Measurements from ENCODE around the gene NCOA7. TPM values are rescaled to one million over a fixed set of nuclear protein-coding genes. Genes with fewer than 3 reads are reported as not detected.

The NCOA7 gene
- total RNA-seq, 8 experiments from 2014 or later, result 11.2 to 38.1 (median 20.5) TPM

GRCh38 chr6:125811259-125811658, 20.5 kb downstream of the NCOA7 start:
- ATAC-seq (replicated peaks in 6 of 8), result no peak
- no peak overlapping the region for H3K27ac ChIP-seq

GRCh38 chr6:125812394-125813292, 21.9 kb downstream of the NCOA7 start:
- ATAC-seq (replicated peaks in 6 of 8), result peak in 6 of 8 experiments; percentile 39 to 92 (median 66)
- in situ Hi-C loops (cut with MboI; ENCODE audit: low pct_unique_long_range_greater_than_20kb in 2 of 9, low sequenced_read_pairs in 9 of 9, unreplicated experiment in 9 of 9), result no loop called here
- Histone ChIP-seq H3K4me1 (replicated peaks in 1 of 2) (peaks cover 14 to 43% of the 10 kb centered on the region in 2 donors), H3K4me3 (no peak overlapping the region), H3K27ac (peak overlapping the region in 1 of 2 donors; percentile 11)
- WGBS, 10 experiments, result 14 to 93% (median 70%) methylated on average over 2 to 10 of the region's 10 CpGs

More at GRCh38 chr6:125811259-125811658, 20.5 kb downstream of the NCOA7 start:
- WGBS, 10 experiments, result 84 to 100% (median 90%) methylated on average over 2 to 5 of the region's 5 CpGs; no CpG with 5 or more reads in 1 of the 10 experiments
- Histone ChIP-seq H3K4me3 (no peak overlapping the region), H3K4me1 (replicated peaks in 1 of 2) (peaks cover 14 to 43% of the 10 kb centered on the region in 2 donors)
- in situ Hi-C loops (cut with MboI; ENCODE audit: low pct_unique_long_range_greater_than_20kb in 2 of 9, low sequenced_read_pairs in 9 of 9, unreplicated experiment in 9 of 9), result no loop called here

DNA sequence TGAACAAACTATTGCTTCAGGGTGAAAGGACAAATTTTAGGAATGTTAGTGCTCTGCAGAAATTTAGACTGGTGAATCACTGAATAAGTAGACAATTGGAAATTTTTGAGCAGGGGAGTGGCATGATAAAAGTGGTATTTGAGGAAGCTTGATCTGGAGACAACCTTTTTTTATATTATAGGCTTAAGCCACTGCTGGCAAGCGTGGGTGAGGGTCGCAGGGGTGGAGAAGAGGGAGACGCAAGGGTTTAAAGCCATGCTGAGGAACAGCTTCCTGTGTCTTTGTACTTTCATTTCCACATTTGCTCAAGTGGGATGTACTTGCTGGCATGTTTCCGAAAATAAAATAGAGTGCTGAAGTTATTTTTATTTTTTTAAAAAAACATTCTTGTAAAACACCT, 23.7 kb downstream of the NCOA7 start:
- ATAC-seq (replicated peaks in 6 of 8), result no peak
- WGBS, 10 experiments, result 25 to 100% (median 87%) methylated on average over 1 to 4 of the region's 4 CpGs; no CpG with 5 or more reads in 1 of the 10 experiments
- Histone ChIP-seq H3K27ac (no peak overlapping the region), H3K4me3 (no peak overlapping the region), H3K4me1 (replicated peaks in 1 of 2) (peaks cover 14 to 54% of the 10 kb centered on the region in 2 donors)
- in situ Hi-C loops (cut with MboI; ENCODE audit: low pct_unique_long_range_greater_than_20kb in 2 of 9, low sequenced_read_pairs in 9 of 9, unreplicated experiment in 9 of 9), result no loop called here

GRCh38 chr6:125815080-125815910, 24.5 kb downstream of the NCOA7 start:
- no peak overlapping the region for H3K27ac ChIP-seq
- no peak for ATAC-seq (replicated peaks in 6 of 8)
- H3K4me1 ChIP-seq (replicated peaks in 1 of 2), result peaks cover 6 to 50% of the 10 kb centered on the region in 2 donors
- H3K4me3 ChIP-seq, result no peak overlapping the region
- in situ Hi-C loops (cut with MboI; ENCODE audit: low pct_unique_long_range_greater_than_20kb in 2 of 9, low sequenced_read_pairs in 9 of 9, unreplicated experiment in 9 of 9), result no loop called here
- 77 to 98% (median 91%) methylated on average over 3 to 5 of the region's 5 CpGs for WGBS, 10 experiments

GRCh38 chr6:125816828-125817280, 26.1 kb downstream of the NCOA7 start:
- H3K27ac ChIP-seq, result no peak overlapping the region
- no peak overlapping the region for H3K4me3 ChIP-seq
- in situ Hi-C loops (cut with MboI; ENCODE audit: low pct_unique_long_range_greater_than_20kb in 2 of 9, low sequenced_read_pairs in 9 of 9, unreplicated experiment in 9 of 9), result no loop called here
- ATAC-seq (replicated peaks in 6 of 8), result no peak
- H3K4me1 ChIP-seq (replicated peaks in 1 of 2), result peaks cover 9 to 49% of the 10 kb centered on the region in 2 donors
- WGBS, 10 experiments, result 43 to 100% (median 100%) methylated on average over 1 of the region's 1 CpG; no CpG with 5 or more reads in 3 of the 10 experiments

GRCh38 chr6:125818225-125818657, 27.5 kb downstream of the NCOA7 start:
- peaks cover 11 to 48% of the 10 kb centered on the region in 2 donors for H3K4me1 ChIP-seq (replicated peaks in 1 of 2)
- 37 to 100% (median 68%) methylated on average over 1 to 2 of the region's 2 CpGs for WGBS, 10 experiments
- H3K27ac ChIP-seq, result no peak overlapping the region
- in situ Hi-C loops (cut with MboI; ENCODE audit: low pct_unique_long_range_greater_than_20kb in 2 of 9, low sequenced_read_pairs in 9 of 9, unreplicated experiment in 9 of 9), result no loop called here
- ATAC-seq (replicated peaks in 6 of 8), result no peak
- no peak overlapping the region for H3K4me3 ChIP-seq

DNA sequence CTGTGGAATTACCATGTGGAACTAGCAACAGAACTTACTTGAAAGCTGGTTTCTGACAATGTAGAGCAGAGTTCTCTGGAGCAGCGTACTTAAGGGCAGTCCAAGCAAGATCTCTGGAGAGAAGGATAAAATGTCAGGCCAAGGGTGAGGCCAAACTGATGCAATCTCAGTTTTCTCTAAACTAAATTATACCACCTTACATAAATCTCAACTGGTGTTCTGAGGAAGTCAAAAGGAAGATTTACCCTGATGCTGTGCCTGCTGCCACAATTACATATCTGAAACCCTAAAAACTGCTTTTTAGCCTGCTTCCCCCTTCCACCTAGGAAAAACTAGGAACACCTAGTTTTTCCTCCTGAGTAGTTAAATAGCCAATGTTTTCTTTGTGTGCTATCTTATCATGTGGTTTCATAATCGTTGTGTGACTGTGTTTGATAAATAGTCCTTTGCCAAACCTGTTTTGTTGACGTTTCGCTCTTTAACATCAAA, 28.1 kb downstream of the NCOA7 start:
- in situ Hi-C loops (cut with MboI; ENCODE audit: low pct_unique_long_range_greater_than_20kb in 2 of 9, low sequenced_read_pairs in 9 of 9, unreplicated experiment in 9 of 9), result no loop called here
- WGBS, 10 experiments, result 38 to 87% (median 70%) methylated on average over 1 to 4 of the region's 4 CpGs; no CpG with 5 or more reads in 1 of the 10 experiments
- H3K4me1 ChIP-seq (replicated peaks in 1 of 2), result peaks cover 11 to 46% of the 10 kb centered on the region in 2 donors
- ATAC-seq (replicated peaks in 6 of 8), result peak in 2 of 8 experiments; percentile 33 to 38
- H3K4me3 ChIP-seq, result no peak overlapping the region
- H3K27ac ChIP-seq, result no peak overlapping the region

- in situ Hi-C loops (cut with MboI; ENCODE audit: low pct_unique_long_range_greater_than_20kb in 2 of 9, low sequenced_read_pairs in 9 of 9, unreplicated experiment in 9 of 9), result no loop called here
- WGBS, 10 experiments, result 91 to 100% (median 100%) methylated on average over 1 to 4 of the region's 4 CpGs; no CpG with 5 or more reads in 2 of the 10 experiments
- ATAC-seq (replicated peaks in 6 of 8), result no peak
- H3K27ac ChIP-seq, result peak overlapping the region in 1 of 2 donors; percentile 17
- peaks cover 11 to 46% of the 10 kb centered on the region in 2 donors for H3K4me1 ChIP-seq (replicated peaks in 1 of 2)
- H3K4me3 ChIP-seq, result no peak overlapping the region
Measured at GRCh38 chr6:125819535-125820326, 29.0 kb downstream of the NCOA7 start.

GRCh38 chr6:125821825-125822281, 31.1 kb downstream of the NCOA7 start:
- peak in 7 of 8 experiments; percentile 40 to 89 (median 58) for ATAC-seq (replicated peaks in 6 of 8)
- Histone ChIP-seq H3K4me3 (no peak overlapping the region), H3K27ac (peak overlapping the region; percentile 72 to 83), H3K4me1 (replicated peaks in 1 of 2) (peaks cover 11 to 58% of the 10 kb centered on the region in 2 donors)
- in situ Hi-C loops (cut with MboI; ENCODE audit: low pct_unique_long_range_greater_than_20kb in 2 of 9, low sequenced_read_pairs in 9 of 9, unreplicated experiment in 9 of 9), result no loop called here
- 15 to 100% (median 59%) methylated on average over 1 to 3 of the region's 3 CpGs; no CpG with 5 or more reads in 1 of the 10 experiments for WGBS, 10 experiments

DNA sequence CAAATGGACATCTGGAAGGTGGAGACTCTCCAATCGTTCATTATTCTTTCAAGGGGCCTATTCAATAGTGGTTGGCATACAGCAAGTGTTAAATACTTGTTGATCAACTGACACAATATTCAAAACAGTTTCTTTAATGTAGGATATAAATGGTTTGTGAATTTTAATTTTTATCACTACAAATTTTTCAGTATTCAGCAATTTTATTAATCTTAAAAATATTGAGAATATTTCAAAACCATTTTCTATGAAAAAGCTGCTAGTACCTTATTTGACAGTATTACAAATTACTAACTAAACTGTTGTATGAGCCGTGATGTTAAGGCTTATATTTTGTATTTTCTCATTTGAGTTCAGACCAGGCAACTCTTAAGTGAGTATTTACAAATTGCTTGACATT, 32.4 kb downstream of the NCOA7 start:
- H3K4me3 ChIP-seq, result no peak overlapping the region
- WGBS, 10 experiments, result 45 to 100% (median 81%) methylated on average over 1 to 2 of the region's 2 CpGs
- in situ Hi-C loops (cut with MboI; ENCODE audit: low pct_unique_long_range_greater_than_20kb in 2 of 9, low sequenced_read_pairs in 9 of 9, unreplicated experiment in 9 of 9), result no loop called here
- peaks cover 11 to 53% of the 10 kb centered on the region in 2 donors for H3K4me1 ChIP-seq (replicated peaks in 1 of 2)
- no peak for ATAC-seq (replicated peaks in 6 of 8)
- no peak overlapping the region for H3K27ac ChIP-seq

GRCh38 chr6:125824946-125825771, 34.4 kb downstream of the NCOA7 start:
- peak in 3 of 8 experiments; percentile 32 to 38 (median 35) for ATAC-seq (replicated peaks in 6 of 8)
- no peak overlapping the region for H3K4me3 ChIP-seq
- in situ Hi-C loops (cut with MboI; ENCODE audit: low pct_unique_long_range_greater_than_20kb in 2 of 9, low sequenced_read_pairs in 9 of 9, unreplicated experiment in 9 of 9), result no loop called here
- H3K27ac ChIP-seq, result no peak overlapping the region
- WGBS, 10 experiments, result 21 to 100% (median 82%) methylated on average over 1 to 7 of the region's 8 CpGs
- peaks cover 11 to 38% of the 10 kb centered on the region in 2 donors for H3K4me1 ChIP-seq (replicated peaks in 1 of 2)
